CD4-positive, alpha-beta T cell treated with Interleukin-6 for 4 hours (primary cell): ENCODE measurements around the gene PEX12.
A peak's percentile ranks its signal among the peaks of the same experiment; 100 is the strongest.
"Not testable (repeated sequence)": the region's sequence is repeated elsewhere in the genome, so short reads cannot be mapped to it uniquely, and the experiment has no call there.

ENCODE experiments used
- DNase-seq: peaks from one replicate; pipeline ENCODE4 v3.0.0-alpha.2; 2020; ENCODE audit warnings: mixed read lengths

The PEX12 gene

DNA sequence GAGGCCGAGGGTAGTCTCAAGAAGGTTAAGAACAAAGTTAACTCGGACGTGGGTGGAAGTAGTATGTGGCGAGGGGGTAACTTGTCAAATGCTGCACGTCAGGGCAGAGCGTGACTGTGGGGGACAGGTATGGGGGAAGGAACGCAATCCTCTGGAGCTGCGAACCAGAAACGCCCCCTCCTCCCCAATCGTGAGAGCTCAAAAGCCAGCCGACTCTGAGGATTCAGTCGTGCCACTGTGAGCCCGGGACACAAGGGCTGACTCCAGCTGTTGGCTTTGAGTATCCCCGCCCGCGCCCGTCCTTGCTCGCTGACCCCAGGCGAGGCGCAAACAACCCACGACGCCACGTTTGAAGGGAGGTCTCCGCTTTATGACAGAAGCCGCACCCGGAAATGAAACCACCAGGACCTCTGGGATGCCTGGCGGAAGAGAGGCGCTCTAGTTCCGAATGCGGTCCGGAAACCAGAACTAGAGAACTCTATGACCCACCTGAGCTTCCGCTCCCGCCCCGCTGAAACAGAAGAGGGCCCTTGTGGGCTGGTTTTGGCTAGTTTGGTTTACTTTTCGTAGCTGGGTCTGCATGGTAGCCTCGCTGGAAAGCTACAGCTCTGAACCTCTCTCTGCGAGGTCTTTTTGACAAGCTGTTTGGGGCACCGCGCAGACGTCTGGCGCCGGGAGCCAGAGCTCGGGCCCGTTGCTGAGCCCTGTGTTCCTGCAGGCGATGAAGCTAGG is at the start of gene PEX12:
PEX12 (minus strand) TSS at position 375 of the 732 bp plus-strand sequence. CDS start 550 bp downstream, outside the sequence.
- DNase-seq: peak; percentile 88

DNA sequence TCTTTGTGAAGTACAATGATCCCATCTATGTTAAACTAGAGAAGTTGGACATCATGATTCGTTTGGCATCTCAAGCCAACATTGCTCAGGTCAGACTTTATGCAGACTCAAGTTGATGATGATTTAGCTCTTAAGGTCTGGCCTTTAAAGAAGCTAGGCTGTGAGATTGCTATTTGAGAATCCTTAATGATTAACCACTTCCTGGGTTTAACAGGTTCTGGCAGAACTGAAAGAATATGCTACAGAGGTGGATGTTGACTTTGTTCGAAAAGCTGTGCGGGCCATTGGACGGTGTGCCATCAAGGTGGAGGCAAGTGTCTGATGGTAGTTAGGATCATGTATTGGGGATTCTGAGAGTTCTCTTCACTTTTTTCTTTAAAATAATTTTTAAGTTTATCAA is 49.0 kb upstream of the PEX12 start:
- DNase-seq: no peak

DNA sequence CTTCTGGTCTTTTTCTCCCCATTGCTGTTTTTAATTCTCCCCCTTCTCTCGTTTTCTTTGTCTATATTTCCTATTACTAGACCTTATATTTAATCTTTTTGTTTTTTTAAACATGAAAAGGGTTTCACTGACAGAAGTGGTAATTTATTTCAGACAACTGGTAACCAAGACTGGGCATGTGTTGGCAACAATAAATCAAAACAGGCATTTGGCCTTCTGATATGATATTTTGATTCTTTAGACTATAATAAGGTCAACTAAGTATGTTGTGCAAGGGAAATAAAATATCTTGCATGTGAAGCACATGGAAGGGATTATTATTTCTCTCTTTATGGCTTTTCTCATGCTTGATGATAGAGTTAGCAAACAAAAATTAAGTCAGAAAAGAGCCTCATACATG is 43.4 kb upstream of the PEX12 start:
- no peak for DNase-seq

- no peak for DNase-seq
Measured at GRCh38 chr17:35618628-35619027, 40.3 kb upstream of the PEX12 start.

GRCh38 chr17:35617505-35617904 is 39.1 kb upstream of the PEX12 start:
- no peak for DNase-seq

DNA sequence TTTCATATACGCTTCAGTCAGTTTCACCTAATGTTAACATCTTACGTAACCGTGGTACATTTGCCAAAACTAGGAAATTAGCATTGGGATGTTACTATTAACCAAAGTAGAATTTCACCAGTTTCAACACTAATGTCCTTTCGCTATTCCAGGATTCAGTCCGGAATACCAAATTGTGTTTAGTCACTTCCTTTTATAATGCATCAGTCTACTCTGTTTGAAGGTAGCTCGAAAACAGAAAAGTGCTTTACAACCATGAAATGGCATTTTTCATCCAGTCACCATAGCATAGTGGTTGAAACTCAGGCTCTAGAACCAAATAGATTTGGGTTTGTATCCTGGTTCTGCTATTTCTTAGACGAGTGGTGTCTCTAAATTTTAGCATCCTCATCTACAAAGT is 38.2 kb upstream of the PEX12 start:
- DNase-seq: no peak

DNA sequence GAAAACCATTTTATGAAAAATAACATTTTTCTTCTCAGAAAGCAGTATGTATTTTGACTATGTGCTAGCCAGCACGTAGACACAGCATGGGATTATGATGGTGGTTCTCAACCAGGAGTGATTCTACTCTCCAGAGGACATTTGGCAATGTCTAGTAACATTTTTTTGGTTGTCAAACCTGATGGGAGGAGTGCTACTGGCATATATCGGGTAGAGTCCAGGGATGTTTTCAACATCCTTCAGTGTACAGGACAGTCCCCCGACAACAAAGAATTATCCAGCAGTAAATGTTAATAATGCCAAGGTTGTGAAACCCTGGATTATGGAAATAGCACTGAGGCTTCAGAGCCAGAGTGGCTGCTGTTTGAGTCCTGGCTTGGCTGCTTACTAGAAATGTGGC is 36.4 kb upstream of the PEX12 start:
- DNase-seq: no peak

- peak; percentile 50 for DNase-seq
Measured at GRCh38 chr17:35612924-35613521, 34.7 kb upstream of the PEX12 start.

GRCh38 chr17:35610746-35611145 is 32.4 kb upstream of the PEX12 start:
- not testable (repeated sequence) for DNase-seq

- DNase-seq: no peak
Measured at GRCh38 chr17:35609831-35610230, 31.5 kb upstream of the PEX12 start.

- no peak for DNase-seq
Measured at GRCh38 chr17:35607239-35607847, 29.0 kb upstream of the PEX12 start.

- no peak for DNase-seq
Measured at GRCh38 chr17:35605678-35606077, 27.3 kb upstream of the PEX12 start.

DNA sequence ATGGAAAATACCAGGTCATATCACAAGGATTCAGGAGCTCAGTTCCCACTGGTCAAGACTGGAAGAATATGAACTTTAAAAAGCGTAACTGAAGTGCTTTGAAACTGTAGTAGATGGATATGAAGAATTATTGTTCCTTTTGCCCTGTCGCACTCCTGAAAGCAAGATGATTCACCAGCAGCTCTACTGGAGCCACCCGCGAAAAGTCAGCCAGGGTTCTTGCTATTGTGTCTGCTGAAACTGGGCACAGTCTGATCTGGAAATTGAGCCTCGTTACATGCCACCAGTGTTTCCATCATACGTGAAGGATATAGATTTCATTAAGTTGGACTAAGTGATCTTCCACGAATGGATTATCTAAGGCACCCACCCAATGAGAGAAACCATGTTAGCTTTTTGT is 25.3 kb upstream of the PEX12 start:
- DNase-seq: no peak

- no peak for DNase-seq
Measured at GRCh38 chr17:35597604-35598003, 19.2 kb upstream of the PEX12 start.

DNA sequence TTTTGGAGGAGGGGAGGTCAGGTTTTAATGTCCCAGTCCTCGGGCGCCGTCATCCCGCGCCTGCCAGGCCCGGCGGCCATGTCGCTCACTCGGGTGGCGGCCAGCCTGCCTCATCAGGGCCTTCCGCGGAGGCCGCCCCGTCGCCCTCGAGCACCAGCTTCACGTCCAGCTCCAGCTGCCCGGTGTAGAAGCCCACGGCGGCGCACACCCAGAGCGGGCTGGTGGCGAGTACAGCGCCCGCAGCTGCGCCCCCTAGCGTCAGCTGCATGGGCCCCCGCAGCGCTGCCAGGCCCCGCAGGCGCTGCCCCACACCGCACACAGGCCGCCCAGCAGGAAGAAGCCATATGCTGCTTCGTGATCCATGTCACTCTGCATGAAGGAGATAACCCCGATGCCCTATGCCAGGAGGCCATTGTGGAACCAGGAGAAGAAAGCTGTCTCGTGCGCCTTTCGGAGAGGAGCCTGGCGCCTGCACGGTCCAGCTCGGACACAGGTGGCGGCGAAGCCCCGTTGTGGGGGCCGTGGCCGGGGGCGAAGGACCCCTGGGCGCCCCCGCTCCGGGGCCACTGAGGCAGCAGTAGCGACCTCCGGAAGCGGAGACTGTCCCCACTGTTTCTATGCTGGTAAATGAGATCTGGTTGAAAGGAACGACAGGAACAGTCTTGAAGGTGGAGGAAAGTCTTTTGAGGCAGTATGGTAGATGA is 18.3 kb upstream of the PEX12 start:
- DNase-seq: no peak

DNA sequence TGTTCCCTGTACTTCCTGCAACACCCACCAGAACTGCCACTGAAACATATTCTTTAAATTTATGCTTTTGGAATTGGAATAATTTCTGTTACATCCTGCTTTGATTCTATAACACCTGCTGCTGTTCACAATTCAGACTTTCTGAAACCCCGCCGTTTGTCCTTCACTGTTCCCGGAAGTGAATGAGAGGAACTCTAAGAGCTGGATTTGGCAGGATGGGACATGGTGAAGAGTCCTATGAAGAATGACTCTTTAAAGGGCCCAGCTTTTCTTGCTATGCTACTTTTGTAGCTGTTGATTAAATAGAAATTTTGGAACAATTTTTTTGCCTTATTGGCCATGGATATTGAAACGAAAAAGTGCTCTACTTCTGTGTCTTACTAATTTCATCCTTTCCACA is 17.7 kb upstream of the PEX12 start:
- no peak for DNase-seq

DNA sequence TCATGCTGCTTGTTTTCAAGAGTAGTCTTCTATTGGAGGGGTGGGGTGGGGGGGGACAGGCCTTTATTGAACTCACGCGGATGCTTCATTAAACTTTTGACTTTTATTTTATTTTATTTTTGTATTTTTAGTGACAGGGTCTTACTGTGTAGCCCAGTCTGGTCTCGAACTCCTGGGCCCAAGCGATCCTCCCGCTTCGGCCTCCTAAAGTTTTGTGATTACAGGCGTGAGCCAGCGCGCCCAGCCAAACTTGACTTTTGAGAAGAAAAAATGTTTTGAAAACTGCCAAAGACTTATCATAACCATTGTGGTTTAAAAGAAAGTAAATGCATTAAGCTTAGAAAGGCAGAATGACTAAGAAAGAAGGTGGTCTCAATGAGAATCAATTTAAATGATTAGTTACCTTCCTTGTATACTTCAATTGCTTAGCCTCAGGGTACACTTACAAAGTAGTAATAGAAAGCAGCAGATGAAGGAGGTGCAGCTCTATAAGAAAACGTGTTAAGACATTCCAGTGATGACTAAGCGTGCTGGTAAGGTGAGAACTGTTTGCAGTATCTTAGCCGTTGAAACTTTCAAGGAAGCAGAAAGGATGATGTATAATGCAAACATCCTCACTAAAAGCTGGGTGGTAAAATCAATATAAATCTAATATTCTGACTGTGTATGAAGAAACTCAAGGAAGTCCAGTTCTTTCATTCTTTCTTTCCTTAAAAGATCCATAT is 10.0 kb upstream of the PEX12 start:
- DNase-seq: peak; percentile 12

- peak; percentile 92 for DNase-seq
Measured at GRCh38 chr17:35587074-35587961, 8.9 kb upstream of the PEX12 start, which contains the start of gene AP2B1. Gene AP2B1, plus strand, starts transcription at chr17:35587322. Its CDS starts 6,709 bp downstream, at chr17:35594031.

DNA sequence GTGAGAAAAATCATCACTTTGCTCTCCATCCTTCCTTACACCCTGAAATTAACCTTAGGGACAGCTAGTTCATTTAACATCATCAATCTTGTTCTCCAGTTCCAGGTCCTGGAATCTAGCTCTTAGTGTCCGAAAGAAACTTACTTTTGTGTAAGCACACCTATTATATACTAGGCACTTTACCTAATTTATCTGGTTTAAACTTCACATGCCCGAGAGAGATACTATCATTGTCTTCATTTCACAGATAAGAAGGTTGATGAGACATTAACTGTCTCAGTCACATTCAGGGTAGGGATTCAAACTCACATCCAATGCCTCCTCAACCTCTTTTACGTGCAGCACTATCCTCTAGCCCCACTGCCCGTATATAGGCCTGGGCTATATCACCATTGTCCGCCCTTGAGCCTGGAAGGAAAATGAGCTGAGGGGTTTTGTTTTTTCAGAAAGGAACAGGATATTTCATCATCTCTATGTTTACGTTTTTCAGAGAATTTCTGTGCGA is 8.2 kb upstream of the PEX12 start:
- no peak for DNase-seq

DNA sequence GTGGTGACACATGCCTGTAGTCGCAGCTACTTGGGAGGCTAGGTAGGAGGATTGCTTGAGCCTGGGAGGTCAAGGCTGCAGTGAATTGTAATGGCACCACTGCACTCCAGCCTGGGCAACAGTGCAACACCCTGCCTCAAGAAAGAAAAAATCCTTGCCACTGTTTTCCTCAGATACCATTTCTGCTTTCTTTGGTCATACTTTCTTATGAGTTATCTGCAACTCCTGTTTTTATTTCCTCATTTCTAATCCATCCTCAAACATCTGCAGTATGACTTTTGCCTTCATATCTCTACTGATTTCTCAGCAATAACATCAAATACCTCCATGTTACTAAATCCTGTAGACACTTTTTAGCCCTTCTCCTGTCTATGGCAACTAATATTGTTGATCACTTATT is 5.7 kb upstream of the PEX12 start:
- no peak for DNase-seq

DNA sequence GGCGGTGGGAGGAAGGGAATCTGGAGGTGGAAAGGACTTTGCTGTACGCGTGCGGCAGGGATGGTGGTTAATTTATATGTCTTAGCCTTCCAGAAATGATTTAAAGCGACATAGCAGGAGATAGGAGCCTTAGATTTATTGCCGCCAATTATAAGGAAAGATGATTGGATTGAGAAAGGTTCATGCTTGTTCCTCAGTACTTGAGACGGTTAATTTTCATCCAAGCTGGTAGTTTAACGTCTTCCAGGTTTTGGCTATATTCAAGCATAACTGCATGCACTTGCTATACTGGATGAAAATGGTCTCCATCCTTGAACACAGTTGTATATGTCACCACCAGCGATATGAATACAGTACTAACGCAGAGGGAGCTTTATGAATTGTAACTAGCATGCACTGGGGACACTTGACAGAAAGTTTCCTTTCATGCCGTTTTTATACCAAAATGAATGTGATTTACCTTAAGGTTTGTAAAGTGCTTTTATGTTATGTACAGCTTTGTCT is 610 bp upstream of the PEX12 start:
- no peak for DNase-seq
